GM12878 (cell line): ENCODE results near the gene ZNF462. TPM values are rescaled to one million over a fixed set of nuclear protein-coding genes. Genes with fewer than 3 reads are reported as not detected.

ENCODE experiments used
- ATAC-seq: fragments of 200-7000 bp; cut with Tn5 transposase; 3 replicates; pipeline ENCODE4 v1.9.1; 2020; ENCODE audit warnings: mild to moderate bottlenecking, moderate library complexity
- Bru-seq: library from RNA; stranded (reverse); fragments of 400-500 nt; gene quantifications from one replicate; lab custom pipeline; 2021; lab: Mats Ljungman, UMichigan
- BruChase-seq, 2 experiments: library from RNA; stranded (reverse); fragments of 400-500 nt; gene quantifications; one replicate each; lab custom pipeline; 2021; lab: Mats Ljungman, UMichigan
- BruUV-seq: library from RNA; stranded (reverse); fragments of 400-500 nt; replicated peaks from 2 replicates; lab custom pipeline; 2021; lab: Mats Ljungman, UMichigan
- CTCF ChIA-PET: fragments of 300-600 bp; sonication (Branson Sonifier 250); formaldehyde crosslinking; extraction: SDS; loops from one replicate; lab custom pipeline; 2021; ENCODE audit warnings: inconsistent platforms; lab: Yijun Ruan, JAX
- POLR2A ChIA-PET: fragments of 350-600 bp; formaldehyde crosslinking; extraction: SDS; loops from one replicate; lab custom pipeline; 2021; ENCODE audit warnings: inconsistent platforms; lab: Charles Lee
- RAD21 ChIA-PET: fragments of 300-600 bp; sonication (Branson Sonifier 250); formaldehyde crosslinking; loops from one replicate; lab custom pipeline; 2023; ENCODE audit warnings: antibody characterized with exemption; ENCODE audit not compliant: unreplicated experiment; lab: Charles Lee
- SMC1A ChIA-PET: fragments of 300-600 bp; sonication (Branson Sonifier 250); formaldehyde crosslinking; loops from one replicate; lab custom pipeline; 2023; ENCODE audit not compliant: unreplicated experiment, uncharacterized antibody; lab: Charles Lee
- DNase-seq: peaks from one replicate; pipeline ENCODE4 v3.0.0-alpha.2; 2011; ENCODE audit warnings: low read depth, low spot score
- FAIRE-seq: peaks from 3 replicates; lab custom pipeline; 2011; peaks lifted over from hg19 to GRCh38; lab: Jason Lieb, UNC
- H2AFZ ChIP-seq: 2 replicates; pipeline ENCODE4 v1.6.0; 2011; ENCODE audit warnings: low read depth, low read length, control low read depth; ENCODE audit not compliant: control insufficient read depth
- H3K27ac ChIP-seq: 2 replicates; pipeline ENCODE4 v1.5.1; 2011; ENCODE audit warnings: control low read depth; ENCODE audit not compliant: control insufficient read depth, insufficient read depth
- H3K27me3 ChIP-seq, 2 experiments: replicated peaks in 1 of 2; 2 replicates each; pipeline versions ENCODE4 v1.6.0 to v1.6.1; 2011; ENCODE audit warnings: low read length in 1 of 2; ENCODE audit not compliant: control insufficient read depth in 2 of 2, insufficient read depth in 2 of 2
- H3K36me3 ChIP-seq, 2 experiments: 2 replicates each; pipeline ENCODE4 v1.5.1; 2011; ENCODE audit warnings: low read length in 1 of 2; ENCODE audit not compliant: control insufficient read depth in 2 of 2, insufficient read depth in 2 of 2
- H3K4me1 ChIP-seq: 2 replicates; pipeline ENCODE4 v1.6.1; 2011; ENCODE audit warnings: mild to moderate bottlenecking, low read length, moderate library complexity, mixed read lengths; ENCODE audit not compliant: control insufficient read depth, insufficient read depth
- H3K4me2 ChIP-seq: 2 replicates; pipeline ENCODE4 v1.6.0; 2011; ENCODE audit warnings: control low read depth; ENCODE audit not compliant: control insufficient read depth, insufficient read depth
- H3K4me3 ChIP-seq: fragments of 200-600 bp; sonication (generic); 2 replicates; pipeline ENCODE4 v1.5.1; 2016
- H3K79me2 ChIP-seq: 2 replicates; pipeline ENCODE4 v1.6.0; 2011; ENCODE audit warnings: low read length; ENCODE audit not compliant: control insufficient read depth, insufficient read depth
- H3K9ac ChIP-seq: 2 replicates; pipeline ENCODE4 v1.8.0; 2011; ENCODE audit warnings: low read length, control low read depth, mixed read lengths; ENCODE audit not compliant: control insufficient read depth, insufficient read depth
- H3K9me3 ChIP-seq: replicated peaks from 3 replicates; pipeline ENCODE4 v1.5.1; 2011; ENCODE audit warnings: mild to moderate bottlenecking, low read length; ENCODE audit not compliant: control insufficient read depth, insufficient read depth
- H4K20me1 ChIP-seq: 2 replicates; pipeline ENCODE4 v1.6.0; 2011; ENCODE audit not compliant: control insufficient read depth, insufficient read depth
- GABPA ChIP-seq: IDR thresholded peaks from 2 replicates; pipeline ENCODE4 v1.6.1; 2014; ENCODE audit warnings: antibody characterized with exemption, low read depth, mild to moderate bottlenecking, inconsistent platforms
- IKZF1 ChIP-seq: fragments of 450-650 bp; conservative IDR thresholded peaks from 2 replicates; pipeline ENCODE4 v1.6.1; 2017; ENCODE audit warnings: antibody characterized with exemption, mild to moderate bottlenecking
- RAD21 ChIP-seq: IDR thresholded peaks from 2 replicates; pipeline ENCODE4 v1.6.1; 2011; ENCODE audit warnings: mild to moderate bottlenecking, low read depth, low read length, moderate library complexity; ENCODE audit not compliant: insufficient read depth
- SMAD1 ChIP-seq: fragments of 450-650 bp; IDR thresholded peaks from 2 replicates; pipeline ENCODE4 v1.6.1; 2018; ENCODE audit warnings: mild to moderate bottlenecking, low read depth; ENCODE audit not compliant: partially characterized antibody
- SMAD5 ChIP-seq: IDR thresholded peaks from 2 replicates; pipeline ENCODE4 v1.6.1; 2016; ENCODE audit warnings: antibody characterized with exemption, low read depth
- TAF1 ChIP-seq: IDR thresholded peaks from 2 replicates; pipeline ENCODE4 v1.6.1; 2011; ENCODE audit warnings: mild to moderate bottlenecking, low read depth, low read length, borderline replicate concordance
- ZNF24 ChIP-seq: fragments of 450-650 bp; IDR thresholded peaks from 2 replicates; pipeline ENCODE4 v1.6.1; 2017; ENCODE audit warnings: antibody characterized with exemption, mild to moderate bottlenecking
- ZNF384 ChIP-seq: IDR thresholded peaks from 2 replicates; pipeline ENCODE4 v1.6.1; 2012; ENCODE audit warnings: low read depth, mild to moderate bottlenecking, low read length, improper control_type of control experiment, borderline replicate concordance
- ZNF622 ChIP-seq: fragments of 450-650 bp; IDR thresholded peaks from 2 replicates; pipeline ENCODE4 v1.6.1; 2017; ENCODE audit warnings: mild to moderate bottlenecking, inconsistent platforms
- WGBS: methylation state at CpG from one replicate; pipeline ENCODE4 v1.1.6; 2016; ENCODE audit warnings: low lambda C conversion rate; ENCODE audit not compliant: insufficient replicate concordance, insufficient coverage; ENCODE audit errors: missing lambda C conversion rate; 5-methylcytosine and 5-hydroxymethylcytosine counted together
- in situ Hi-C: fragments of 300-500 bp; cut with MboI; formaldehyde crosslinking; loops from 9 replicates; pipeline ENCODE4 v1.14.3; 2018; ENCODE audit warnings: mixed read lengths
- intact Hi-C: fragments of 100-400 bp; cut with micrococcal nuclease; formaldehyde crosslinking; loops from one replicate; pipeline ENCODE4 v1.14.2; 2022; ENCODE audit not compliant: unreplicated experiment
- long read RNA-seq, 2 experiments: library from polyadenylated mRNA; unstranded; transcript quantifications; one replicate each; pipeline ENCODE4 v2.0.0, GENCODE V29; 2019 to 2020
- polyA minus RNA-seq, 3 experiments: library from RNA; depleted of rRNA, polyadenylated mRNA; stranded (reverse); fragments of >200 nt; gene quantifications; 2 replicates each; pipeline ENCODE4 v1.2.3, GENCODE V29; 2011
- polyA plus RNA-seq, 11 experiments: library from polyadenylated mRNA; depleted of rRNA in 4 of 11; unstranded in 6 of 11; stranded (reverse) in 5 of 11; fragments of >200 nt; fragmentation: Nextera tagmentation in 4 of 11; fragmentation: Illumina TruSeq in 1 of 11; extraction: Ambion mirVana in 4 of 11; extraction: Trizol in 1 of 11; gene quantifications; 1 replicate in 1 of 11; 2 replicates in 10 of 11; pipeline versions ENCODE4 v1.2.1 to v1.2.3, GENCODE V29; 2011 to 2016; ENCODE audit warnings: inconsistent platforms in 2 of 11, missing spikeins in 2 of 11, low read depth in 1 of 11
- total RNA-seq, 4 experiments: library from RNA; depleted of rRNA in 3 of 4; stranded (reverse); fragments of >200 nt in 3 of 4; fragmentation: Illumina TruSeq in 1 of 4; extraction: Trizol in 1 of 4; gene quantifications; 2 replicates each; pipeline versions ENCODE4 v1.2.1 to v1.2.3, GENCODE V29; 2013 to 2021
- TF ChIP-seq, protein P1 (sequence below): IDR thresholded peaks from 2 replicates; pipeline ENCODE4 v1.6.1; 2012; ENCODE audit warnings: low read depth, low read length, improper control_type of control experiment
- TF ChIP-seq, protein P2 (sequence below): fragments of 150-350 bp; IDR thresholded peaks from 2 replicates; pipeline ENCODE4 v1.6.1; 2014; ENCODE audit warnings: mild to moderate bottlenecking, low read depth, low read length

ZNF462 gene, protein sequence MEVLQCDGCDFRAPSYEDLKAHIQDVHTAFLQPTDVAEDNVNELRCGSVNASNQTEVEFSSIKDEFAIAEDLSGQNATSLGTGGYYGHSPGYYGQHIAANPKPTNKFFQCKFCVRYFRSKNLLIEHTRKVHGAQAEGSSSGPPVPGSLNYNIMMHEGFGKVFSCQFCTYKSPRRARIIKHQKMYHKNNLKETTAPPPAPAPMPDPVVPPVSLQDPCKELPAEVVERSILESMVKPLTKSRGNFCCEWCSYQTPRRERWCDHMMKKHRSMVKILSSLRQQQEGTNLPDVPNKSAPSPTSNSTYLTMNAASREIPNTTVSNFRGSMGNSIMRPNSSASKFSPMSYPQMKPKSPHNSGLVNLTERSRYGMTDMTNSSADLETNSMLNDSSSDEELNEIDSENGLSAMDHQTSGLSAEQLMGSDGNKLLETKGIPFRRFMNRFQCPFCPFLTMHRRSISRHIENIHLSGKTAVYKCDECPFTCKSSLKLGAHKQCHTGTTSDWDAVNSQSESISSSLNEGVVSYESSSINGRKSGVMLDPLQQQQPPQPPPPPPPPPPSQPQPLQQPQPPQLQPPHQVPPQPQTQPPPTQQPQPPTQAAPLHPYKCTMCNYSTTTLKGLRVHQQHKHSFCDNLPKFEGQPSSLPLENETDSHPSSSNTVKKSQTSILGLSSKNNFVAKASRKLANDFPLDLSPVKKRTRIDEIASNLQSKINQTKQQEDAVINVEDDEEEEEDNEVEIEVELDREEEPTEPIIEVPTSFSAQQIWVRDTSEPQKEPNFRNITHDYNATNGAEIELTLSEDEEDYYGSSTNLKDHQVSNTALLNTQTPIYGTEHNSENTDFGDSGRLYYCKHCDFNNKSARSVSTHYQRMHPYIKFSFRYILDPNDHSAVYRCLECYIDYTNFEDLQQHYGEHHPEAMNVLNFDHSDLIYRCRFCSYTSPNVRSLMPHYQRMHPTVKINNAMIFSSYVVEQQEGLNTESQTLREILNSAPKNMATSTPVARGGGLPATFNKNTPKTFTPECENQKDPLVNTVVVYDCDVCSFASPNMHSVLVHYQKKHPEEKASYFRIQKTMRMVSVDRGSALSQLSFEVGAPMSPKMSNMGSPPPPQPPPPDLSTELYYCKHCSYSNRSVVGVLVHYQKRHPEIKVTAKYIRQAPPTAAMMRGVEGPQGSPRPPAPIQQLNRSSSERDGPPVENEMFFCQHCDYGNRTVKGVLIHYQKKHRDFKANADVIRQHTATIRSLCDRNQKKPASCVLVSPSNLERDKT (N-terminal part only)
- total RNA-seq (2013; cell fraction: nucleolus; rRNA removed), result 85.2 and 85.6 TPM in 2 replicates
- total RNA-seq (2014; rRNA removed) (0.71 and 1.5 TPM in 2 replicates), total RNA-seq (2014; rRNA removed; fragmentation: Illumina TruSeq; extraction: Trizol) (0.74 and 0.76 TPM in 2 replicates), total RNA-seq (2021) (1.7 and 3.2 TPM in 2 replicates), polyA plus RNA-seq (2011; rRNA removed) (8.9 and 13.7 TPM in 2 replicates), polyA plus RNA-seq (2014; fragmentation: Illumina TruSeq; extraction: Trizol) (0.51 and 1.3 TPM in 2 replicates), polyA plus RNA-seq (2014; fragmentation: Nextera tagmentation; extraction: Ambion mirVana) (under 1 TPM; 0.27 to 0.42 TPM), polyA plus RNA-seq (2014; rRNA removed) (0.40 and 0.81 TPM in 2 replicates), polyA plus RNA-seq (2016; fragmentation: Nextera tagmentation; extraction: Ambion mirVana) (under 1 TPM; 0.32 to 0.59 TPM), polyA minus RNA-seq (2011; rRNA and poly(A)+ RNA removed) (35.2 and 49.9 TPM in 2 replicates), Bru-seq, nascent RNA (percentile 75 among the genes with signal in this experiment), BruChase-seq, experiment 1, labeled RNA remaining after a 6-hour chase (percentile 63 among the genes with signal in this experiment), BruChase-seq, experiment 2, labeled RNA remaining after a 2-hour chase (percentile 67 among the genes with signal in this experiment)
- 0.07 TPM for polyA plus RNA-seq (2011; ENCODE audit: low read depth)
- polyA plus RNA-seq (2011; cell fraction: cytosol; rRNA removed), result 11.4 and 17.7 TPM in 2 replicates
- 26.6 and 27.7 TPM in 2 replicates for polyA plus RNA-seq (2011; cell fraction: nucleus; rRNA removed)
- polyA plus RNA-seq (2012), result 0.05 and 0.07 TPM in 2 replicates
- polyA minus RNA-seq (2011; cell fraction: cytosol; rRNA and poly(A)+ RNA removed), result 26.5 and 36.1 TPM in 2 replicates
- polyA minus RNA-seq (2011; cell fraction: nucleus; rRNA and poly(A)+ RNA removed), result 50.5 and 80.2 TPM in 2 replicates
- long read RNA-seq, experiment 1, partial matches to known transcripts, result 0 of 2 reads
- long read RNA-seq, experiment 1, other reads (novel, unspliced or antisense), result 2 of 2 reads
- long read RNA-seq, experiment 2, full-length matches to known transcripts, result 2 of 29 reads
- long read RNA-seq, experiment 2, partial matches to known transcripts, result 12 of 29 reads
- long read RNA-seq, experiment 2, other reads (novel, unspliced or antisense), result 15 of 29 reads

DNA sequence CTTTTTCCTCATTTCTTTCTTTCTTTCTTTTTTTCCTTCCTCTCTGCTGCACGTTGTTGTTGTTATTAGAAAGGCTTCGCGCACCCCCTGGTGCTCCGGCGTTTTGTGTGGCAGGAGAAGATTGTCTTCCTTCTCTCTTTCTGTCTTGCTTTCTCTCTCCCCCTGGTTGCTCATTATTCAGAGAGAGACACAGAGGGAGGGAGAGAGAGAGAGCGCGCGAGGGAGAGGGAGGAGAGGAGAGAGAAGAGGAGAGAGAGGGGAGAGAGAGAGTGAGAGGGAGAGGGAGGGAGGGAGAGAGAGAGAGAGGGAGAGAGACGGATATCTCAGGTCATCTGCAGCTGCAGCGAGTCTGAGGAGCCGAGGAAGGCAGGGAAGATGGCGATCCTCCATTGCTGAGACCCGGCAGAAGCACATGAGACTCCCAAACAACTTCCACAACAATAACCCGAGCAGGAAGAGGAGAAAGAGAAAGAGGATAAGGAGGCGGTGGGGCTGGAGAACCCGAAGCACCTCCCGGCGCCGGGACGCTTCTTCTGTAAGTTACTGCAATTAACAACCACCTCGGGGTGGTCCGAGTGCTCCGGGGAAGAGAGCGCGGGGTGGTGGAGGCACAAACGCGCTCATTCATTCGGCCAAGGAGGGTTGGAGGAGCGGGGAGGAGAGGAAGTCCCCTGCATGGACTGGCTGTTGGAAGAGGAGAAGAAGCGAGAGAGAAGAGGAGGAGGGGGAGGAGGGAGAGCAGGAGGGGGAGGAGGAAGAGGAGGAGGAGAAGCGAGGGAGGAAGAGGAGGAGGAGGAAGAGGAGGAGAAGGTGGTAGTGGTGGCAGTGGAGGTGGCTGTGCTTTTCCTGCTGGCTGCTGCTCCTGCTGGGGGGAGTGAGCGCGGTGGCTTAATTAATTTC, at the start of gene ZNF462:
Gene ZNF462, plus strand, starts transcription at position 346 of the 900 bp plus-strand sequence. CDS start 60,218 bp downstream, outside the sequence.
- in situ Hi-C loops (no loop called here), intact Hi-C loops (loop anchor here (2.0 to 5.0 kb wide), 7 partner anchors 48 to 576 kb away; no protein-coding TSS in a partner anchor)
- Histone ChIP-seq H3K27ac (no peak within 1 kb of the TSS), H3K4me3 (no peak within 1 kb of the TSS), H3K36me3 (no peaks in the 10 kb centered on the region), H3K9ac (no peak within 1 kb of the TSS), H3K9me3 (peaks cover 2% of the 10 kb centered on the region; the same call in 1 of the 3 replicates), H4K20me1 (no peaks in the 10 kb centered on the region), H3K27me3 (peaks cover 6 to 19% of the 10 kb centered on the region in 2 experiments; a peak in 3 of 4 replicates), H3K4me2 (no peak within 1 kb of the TSS), H3K4me1 (no peaks in the 10 kb centered on the region), H2AFZ (peak within 1 kb of the TSS; percentile 15; the same call in 1 of the 2 replicates), H3K79me2 (no peaks in the 10 kb centered on the region)
- no TSS peak for BruUV-seq
- ATAC-seq (peak; percentile 42), DNase-seq (no peak), FAIRE-seq (no peak)
- SMC1A ChIA-PET, result interaction anchor here (0.6 to 19.8 kb wide), 15 partner anchors 8 to 578 kb away, joined by 3 to 219 read pairs (median 6); no protein-coding TSS in a partner anchor
- POLR2A ChIA-PET, result interaction anchor here (0.6 to 1.6 kb wide), 6 partner anchors 44 to 1355 kb away, joined by 3 to 8 read pairs (median 3); no protein-coding TSS in a partner anchor
- WGBS, result 8% methylated on average over 26 of the region's 33 CpGs
- CTCF ChIA-PET, result interaction anchor here (0.6 to 6.0 kb wide), 12 partner anchors 10 to 1021 kb away, joined by 3 to 26 read pairs (median 4); no protein-coding TSS in a partner anchor
- RAD21 ChIA-PET, result interaction anchor here (0.6 to 5.9 kb wide), 14 partner anchors 12 to 578 kb away, joined by 3 to 80 read pairs (median 4); no protein-coding TSS in a partner anchor
- TF ChIP-seq SMAD5, result no peak
- TF ChIP-seq IKZF1, result no peak; the same call in none of the 2 replicates
- no peak for TF ChIP-seq GABPA
- no peak for TF ChIP-seq SMAD1
- no peak for TF ChIP-seq ZNF622
- TF ChIP-seq, protein P1, sequence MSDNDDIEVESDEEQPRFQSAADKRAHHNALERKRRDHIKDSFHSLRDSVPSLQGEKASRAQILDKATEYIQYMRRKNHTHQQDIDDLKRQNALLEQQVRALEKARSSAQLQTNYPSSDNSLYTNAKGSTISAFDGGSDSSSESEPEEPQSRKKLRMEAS, result 0 out of 2 replicates have a peak, but pooled peaks have one; percentile 6
- no peak for TF ChIP-seq ZNF24
- no peak for TF ChIP-seq ZNF384
- TF ChIP-seq, protein P2, sequence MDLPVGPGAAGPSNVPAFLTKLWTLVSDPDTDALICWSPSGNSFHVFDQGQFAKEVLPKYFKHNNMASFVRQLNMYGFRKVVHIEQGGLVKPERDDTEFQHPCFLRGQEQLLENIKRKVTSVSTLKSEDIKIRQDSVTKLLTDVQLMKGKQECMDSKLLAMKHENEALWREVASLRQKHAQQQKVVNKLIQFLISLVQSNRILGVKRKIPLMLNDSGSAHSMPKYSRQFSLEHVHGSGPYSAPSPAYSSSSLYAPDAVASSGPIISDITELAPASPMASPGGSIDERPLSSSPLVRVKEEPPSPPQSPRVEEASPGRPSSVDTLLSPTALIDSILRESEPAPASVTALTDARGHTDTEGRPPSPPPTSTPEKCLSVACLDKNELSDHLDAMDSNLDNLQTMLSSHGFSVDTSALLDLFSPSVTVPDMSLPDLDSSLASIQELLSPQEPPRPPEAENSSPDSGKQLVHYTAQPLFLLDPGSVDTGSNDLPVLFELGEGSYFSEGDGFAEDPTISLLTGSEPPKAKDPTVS, result no peak
- TF ChIP-seq RAD21, result peak; percentile 29; the same call in 1 of the 2 replicates
- no peak for TF ChIP-seq TAF1
